ENCODE results near the gene SLFN14.
"Not testable (repeated sequence)": the region's sequence is repeated elsewhere in the genome, so short reads cannot be mapped to it uniquely, and the experiment has no call there.

The SLFN14 gene

DNA sequence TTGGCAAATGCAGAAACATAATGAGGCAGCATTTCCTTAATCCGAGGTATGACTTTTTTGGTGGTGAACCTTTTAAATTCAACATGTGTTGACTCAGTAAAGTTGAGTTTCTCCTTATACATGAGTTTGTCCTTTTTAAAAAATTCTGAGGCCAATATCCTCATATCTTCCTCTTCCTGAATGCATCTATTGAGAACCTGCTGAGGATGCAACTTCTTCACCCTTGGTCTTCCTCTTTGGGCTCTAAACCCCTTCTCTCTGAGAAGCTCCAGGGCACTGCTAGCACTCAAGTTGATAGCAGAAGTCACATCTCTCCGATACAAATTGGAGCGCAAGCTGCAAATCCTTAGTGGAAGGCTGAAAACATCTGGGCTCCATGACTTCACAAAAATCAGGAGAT, 3.3 kb downstream of the SLFN14 start:
- DNase-seq: no peak

- peak; percentile 16 for DNase-seq
Measured at GRCh38 chr17:35555691-35556090, 4.9 kb downstream of the SLFN14 start.

DNA sequence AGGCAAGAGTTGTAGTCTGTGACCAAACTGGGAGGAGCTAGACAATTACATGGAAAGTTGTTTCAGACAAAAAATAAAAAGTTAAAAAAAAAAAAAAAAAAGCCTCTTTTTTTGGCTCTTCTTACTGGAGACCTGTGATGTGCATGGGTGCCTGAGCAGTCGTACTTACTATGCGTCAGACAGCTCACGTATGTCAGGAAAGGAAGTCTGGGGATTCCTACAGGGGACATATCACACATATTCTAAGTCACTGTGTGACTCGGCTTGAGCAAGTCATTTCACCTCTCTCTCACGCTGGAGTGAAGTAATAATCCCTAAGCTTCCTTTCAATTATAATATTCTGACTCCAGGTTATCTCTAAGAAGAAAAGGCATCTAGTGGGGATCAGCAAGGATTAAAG, 6.0 kb downstream of the SLFN14 start:
- no peak for DNase-seq

DNA sequence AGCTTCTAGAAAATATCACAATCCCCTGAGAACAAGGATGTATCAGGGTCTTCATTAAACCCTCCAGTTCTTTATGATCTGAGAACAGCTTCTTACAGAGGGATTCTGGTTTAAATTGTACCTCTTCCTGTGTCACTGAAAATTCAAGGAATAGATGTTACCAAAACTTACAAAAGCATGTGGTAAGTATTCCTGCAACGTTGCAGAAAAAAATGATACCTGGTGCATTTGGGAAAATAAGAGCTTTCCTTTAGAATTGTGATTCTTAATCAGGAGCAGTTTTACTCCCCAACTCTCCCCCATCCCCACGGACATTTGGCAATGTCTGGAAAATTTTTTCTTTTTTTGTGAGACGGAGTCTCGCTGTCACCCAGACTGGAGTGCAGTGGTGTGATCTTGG, 7.3 kb downstream of the SLFN14 start:
- no peak for DNase-seq

DNA sequence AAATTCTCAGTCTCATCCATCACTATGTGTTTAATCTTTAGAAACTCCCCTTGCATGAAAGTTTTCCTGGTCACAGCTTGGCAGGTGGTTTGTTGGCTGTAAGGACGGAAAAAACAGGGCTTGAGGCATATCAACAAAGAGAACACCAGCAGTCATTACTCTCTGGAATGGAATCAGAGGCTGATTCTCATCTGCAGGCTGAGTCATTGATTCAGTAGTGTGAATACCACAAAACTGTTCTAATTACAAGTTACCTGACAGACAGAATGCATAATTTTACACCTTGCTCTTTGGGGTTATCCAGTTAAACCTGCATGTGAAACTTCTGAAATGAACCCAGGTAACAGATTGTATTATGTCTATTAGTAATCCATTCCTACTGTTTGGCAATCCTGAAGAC, 11.6 kb downstream of the SLFN14 start:
- DNase-seq: no peak

DNA sequence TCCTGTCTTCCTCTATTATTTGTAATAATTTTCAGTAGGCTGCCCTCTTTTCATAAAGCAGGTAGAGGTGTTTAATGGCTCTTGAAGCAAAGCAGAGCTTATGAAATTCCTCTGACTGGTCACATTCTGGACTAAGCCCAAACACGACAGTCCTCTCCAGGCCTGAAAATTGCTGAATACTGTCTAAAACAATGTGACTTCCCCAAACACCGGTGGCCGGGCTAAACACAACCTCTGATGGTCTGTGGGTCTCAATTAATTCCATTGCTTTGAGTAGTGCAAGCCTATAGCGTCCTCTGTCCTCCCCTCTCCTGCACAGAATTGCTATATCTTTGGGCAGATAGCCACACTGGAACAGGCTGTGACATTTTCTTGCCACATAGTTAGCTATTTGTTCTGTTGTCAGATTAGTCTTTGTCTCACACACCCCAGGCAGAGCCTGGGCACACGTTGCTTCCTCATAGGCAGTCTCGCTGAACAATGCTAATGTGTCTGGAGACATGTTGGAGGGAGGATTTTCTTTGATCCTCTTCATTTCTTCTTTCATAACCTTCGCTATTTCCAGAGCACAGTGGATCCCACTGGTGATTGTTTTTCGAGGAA, 12.3 kb downstream of the SLFN14 start:
- DNase-seq: peak; percentile 25

DNA sequence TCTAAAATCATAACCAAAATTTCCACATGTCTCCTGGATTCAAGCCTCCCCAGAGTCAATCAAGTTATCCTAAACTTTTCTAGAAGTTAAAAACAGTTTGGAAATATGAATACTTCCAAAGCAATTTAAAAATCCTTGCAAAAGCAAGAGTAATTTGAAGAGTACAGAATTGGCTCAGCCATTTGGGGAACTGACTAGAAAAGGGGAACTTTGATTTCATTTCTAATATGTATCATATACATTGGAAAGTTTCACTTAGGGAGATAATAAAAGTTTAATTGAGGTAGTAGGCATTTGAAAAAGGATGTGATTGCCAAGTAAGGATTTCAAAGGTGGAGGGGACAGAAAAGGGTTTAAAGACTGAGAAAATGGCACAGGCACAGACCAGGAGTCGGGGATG, 14.1 kb downstream of the SLFN14 start:
- no peak for DNase-seq

DNA sequence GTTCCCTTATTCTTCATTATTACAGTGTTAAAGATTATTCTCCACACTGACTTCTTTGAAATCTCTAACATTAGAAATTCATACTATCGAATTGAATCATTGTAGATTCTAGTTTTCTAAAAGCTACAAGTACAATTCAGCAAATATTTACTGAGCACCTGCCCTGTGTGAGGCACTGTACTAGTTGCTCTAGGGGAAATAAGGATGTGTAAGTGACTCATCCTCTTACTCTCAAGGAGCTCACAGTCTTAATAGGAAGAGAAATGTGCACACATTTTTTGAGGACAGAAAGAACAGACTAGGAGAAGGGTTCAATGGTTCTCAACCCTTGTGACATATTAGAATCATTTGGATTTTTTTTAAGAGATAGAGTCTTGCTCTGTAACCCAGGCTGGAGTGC, 15.5 kb downstream of the SLFN14 start:
- no peak for DNase-seq

DNA sequence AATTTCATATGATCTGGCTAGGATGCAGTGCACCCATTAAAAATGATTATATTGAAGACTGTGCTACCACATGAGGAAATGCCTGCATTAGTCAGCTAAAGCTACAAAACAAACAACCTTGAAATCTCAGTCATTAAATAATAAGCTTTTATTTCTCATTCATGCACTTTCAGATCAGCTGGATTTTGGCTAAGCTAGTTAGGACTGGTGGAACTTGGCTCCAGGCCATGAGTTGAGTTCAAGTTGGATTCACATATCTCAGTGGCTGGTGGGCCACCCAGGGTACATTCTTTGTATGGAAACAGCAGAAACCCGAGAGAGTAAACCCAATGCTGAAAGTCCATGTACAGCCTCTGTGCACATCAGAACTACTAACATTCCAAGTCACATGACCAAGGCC, 16.8 kb downstream of the SLFN14 start:
- DNase-seq: no peak

DNA sequence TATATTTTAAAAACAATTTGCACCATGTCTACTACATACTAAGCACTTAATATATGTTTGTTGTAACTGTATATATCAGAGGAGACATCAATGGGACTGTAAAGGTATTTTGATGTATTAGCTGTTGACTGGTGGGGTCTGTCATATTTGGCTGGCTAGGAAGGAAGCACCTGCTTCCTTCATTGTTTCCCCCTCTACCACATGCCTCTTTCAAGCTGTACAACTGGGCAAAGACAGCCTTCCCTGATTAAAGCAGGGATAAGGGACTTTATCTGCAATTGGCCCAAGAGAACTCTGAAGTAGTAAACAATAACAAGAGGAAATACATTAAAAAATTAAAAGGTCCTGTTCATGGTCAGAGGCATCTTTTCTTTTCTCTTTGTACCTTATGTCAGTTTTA, 17.6 kb downstream of the SLFN14 start:
- DNase-seq: no peak

GRCh38 chr17:35541434-35541833, 19.2 kb downstream of the SLFN14 start:
- DNase-seq: no peak

DNA sequence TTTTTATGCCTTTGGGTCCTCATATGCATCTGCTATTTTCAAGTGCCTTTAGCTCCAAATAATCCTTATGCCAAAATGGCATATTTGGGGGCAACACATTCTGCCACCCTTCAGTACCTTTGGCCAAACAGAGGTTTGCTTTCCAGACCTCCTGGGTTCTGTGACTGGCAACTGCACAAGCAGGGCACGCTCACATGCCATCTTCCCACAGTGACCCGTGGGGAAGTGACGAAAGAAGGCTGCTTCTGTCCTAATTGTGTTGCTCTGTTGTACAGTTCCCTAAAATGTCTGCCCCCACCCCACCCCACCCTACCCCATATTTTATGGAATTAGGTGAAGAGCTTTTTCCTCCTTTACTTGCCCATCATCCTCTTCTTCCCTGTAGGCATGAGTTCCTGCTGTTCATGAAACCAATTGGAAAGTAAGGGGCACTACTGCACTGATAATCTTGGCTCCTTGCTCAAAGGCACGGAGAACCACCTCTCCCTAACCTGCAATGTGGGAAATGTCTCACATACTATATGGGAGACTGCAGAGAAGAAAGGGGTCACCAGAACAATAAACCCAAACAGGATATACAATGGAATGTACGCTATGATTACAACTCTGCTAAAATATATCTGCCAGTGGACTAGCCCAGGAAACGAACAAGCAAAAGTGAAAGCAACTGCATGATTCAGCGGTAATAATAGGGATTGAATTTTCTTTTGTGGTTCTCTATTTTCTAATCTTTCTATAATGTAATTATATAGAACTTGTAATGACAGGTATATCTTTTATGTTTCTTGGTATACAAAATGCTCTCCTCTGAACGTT, 19.8 kb downstream of the SLFN14 start:
- DNase-seq: peak; percentile 28

- no peak for DNase-seq
Measured at GRCh38 chr17:35539659-35540026, 21.0 kb downstream of the SLFN14 start.

DNA sequence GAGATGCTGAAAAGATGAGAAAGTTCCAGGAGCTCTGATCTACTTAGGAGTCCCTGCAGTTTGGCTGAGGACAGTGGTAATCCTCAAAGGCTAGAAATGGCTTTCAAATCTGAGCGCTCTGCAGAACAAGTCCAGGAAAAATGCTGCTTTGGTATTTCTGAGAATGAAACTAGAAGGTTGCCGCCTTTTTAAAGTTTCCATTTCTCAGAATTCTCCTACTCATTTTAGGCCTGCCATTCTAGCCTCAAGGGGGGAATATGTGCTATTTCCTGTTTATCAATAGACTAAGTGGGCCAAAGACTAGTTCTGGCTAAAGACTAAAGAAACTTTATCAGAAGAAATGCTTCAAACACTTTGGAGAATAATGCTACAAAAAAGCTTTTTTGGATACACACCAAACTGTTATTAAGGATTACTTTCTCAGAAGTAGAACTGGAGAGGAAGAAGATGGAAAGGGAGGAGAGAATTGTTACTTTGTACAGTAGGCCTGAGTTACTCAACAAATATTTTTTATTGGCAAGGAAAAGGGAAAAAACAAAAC, 22.9 kb downstream of the SLFN14 start, which contains the start of gene SLFN12L:
TSS of gene SLFN12L (minus strand) at position 78 of the 541 bp plus-strand sequence. CDS start 15,314 bp downstream, outside the sequence.
- peak; percentile 20 for DNase-seq

DNA sequence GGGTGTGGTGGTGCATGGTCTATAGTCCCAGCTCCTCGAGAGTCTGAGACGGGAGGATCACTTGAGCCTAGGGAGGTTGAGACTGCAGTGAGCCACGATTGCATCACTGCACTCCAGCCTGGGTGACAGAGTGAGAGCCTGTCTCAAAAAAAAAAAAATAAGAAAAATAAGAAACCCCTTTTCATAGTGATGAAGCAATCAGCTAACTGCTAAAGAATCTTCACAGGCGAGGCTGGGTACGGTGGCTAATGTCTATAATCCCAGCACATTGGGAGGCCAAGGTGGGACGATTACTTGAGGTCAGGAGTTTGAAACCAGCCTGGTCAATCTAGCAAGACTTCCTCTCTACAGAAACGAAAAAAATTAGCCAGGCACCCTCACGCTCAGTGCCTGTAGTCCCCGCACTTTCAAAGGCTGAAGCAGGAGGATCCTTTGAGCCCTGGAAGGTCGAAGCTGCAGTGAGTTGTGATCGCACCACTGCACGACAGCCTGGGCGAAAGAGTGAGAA, 23.9 kb downstream of the SLFN14 start:
- DNase-seq: no peak

- not testable (repeated sequence) for DNase-seq
Measured at GRCh38 chr17:35535406-35535805, 25.2 kb downstream of the SLFN14 start.

DNA sequence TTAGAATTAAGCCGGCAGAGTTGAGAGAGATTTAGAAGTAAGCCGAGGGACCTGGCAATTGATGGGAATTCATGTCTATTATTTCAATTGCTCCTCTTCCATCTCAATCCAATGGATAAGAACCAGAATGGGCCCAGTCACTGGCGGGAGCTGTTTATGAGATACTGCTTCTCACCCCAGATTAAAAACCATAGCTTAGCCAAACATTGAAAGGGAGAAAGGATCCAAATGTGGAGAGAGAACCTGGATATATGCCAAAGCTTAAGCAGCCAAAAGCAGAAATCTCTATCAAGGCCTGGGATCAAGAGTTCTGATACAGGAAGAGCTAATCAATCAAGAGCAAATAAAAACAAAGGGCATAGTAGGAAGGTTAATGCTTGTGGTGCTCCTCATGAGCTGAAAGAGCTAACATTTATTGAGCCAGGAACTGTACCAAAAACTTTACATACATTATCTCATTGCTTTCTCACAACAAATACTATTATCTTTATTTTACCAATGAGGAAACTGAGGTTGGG, 26.0 kb downstream of the SLFN14 start:
- no peak for DNase-seq

DNA sequence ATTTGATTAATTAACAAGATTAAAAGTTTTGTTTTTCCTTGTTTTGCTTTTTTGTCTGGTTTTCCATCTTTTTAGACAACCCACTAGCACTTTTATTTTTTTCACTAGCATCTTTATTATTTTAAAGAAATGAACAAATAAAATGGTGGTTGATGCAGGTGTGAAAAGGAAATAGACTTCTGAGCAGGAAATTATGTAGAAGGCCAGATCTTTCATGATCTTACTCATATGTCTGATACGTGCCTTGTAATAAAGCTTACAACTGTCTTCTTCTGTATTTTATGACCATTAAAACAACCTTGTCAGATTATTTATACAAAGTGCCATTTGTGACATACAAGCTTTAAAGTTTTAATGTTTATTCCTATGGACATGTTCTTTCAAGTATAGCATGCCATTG, 29.5 kb downstream of the SLFN14 start:
- DNase-seq: no peak

GRCh38 chr17:35529866-35530265, 30.8 kb downstream of the SLFN14 start:
- DNase-seq: no peak

- DNase-seq: not testable (repeated sequence)
Measured at GRCh38 chr17:35529326-35529725, 31.3 kb downstream of the SLFN14 start.

GRCh38 chr17:35523296-35523695, 37.3 kb downstream of the SLFN14 start:
- no peak for DNase-seq

DNA sequence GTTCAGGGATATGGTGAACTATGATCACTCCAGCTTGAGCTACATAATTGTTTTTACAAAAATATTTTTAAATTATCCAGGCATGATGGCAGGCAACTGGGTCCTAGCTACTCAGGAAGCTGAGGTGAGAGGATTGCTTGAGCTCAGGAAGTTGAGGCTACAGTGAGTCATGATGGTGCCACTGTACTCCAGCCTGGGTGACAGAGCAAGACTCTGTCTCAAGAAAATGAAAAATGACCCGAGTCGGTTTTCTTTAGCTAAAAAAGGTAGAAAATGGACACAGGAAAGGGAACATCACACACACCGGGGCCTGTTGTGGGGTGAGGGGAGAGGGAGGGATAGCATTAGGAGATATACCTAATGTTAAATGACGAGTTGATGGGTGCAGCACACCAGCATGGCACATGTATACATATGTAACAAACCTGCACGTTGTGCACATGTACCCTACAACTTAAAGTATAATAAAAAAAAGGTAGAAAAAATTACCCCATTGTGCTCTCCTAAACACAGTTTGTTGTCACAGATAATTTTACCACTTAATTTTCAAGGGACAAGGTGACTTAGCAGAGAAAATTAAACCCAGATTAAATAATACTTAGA, 38.9 kb downstream of the SLFN14 start:
- not testable (repeated sequence) for DNase-seq

DNA sequence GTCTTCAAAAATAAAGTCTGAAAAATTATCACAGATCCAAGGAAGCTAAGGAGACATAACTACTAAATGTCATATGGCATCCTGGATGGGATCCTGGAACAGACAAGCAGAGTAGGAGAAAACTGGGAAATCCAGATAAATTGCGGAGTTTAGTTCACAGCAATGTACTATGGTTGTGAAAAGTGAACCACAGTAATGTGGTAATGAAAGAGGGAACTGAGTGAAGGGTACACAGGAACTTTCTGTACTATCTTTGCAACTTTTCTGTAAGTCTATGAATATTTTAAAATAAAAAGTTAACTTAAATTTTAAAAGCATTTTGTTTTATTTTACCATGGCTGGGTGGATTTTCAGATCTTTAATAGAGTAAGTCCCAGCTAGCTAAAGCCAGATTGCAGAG, 39.5 kb downstream of the SLFN14 start:
- DNase-seq: no peak

Data from RPMI8226 (cell line).